Endothelial cell of umbilical vein (primary cell): ENCODE results near the gene SRGAP3. TPM values are rescaled to one million over a fixed set of nuclear protein-coding genes. Genes with fewer than 3 reads are reported as not detected.

Source experiments
- BruUV-seq: library from RNA; stranded (reverse); fragments of 400-500 nt; replicated peaks from 2 replicates; lab custom pipeline; 2021; lab: Mats Ljungman, UMichigan
- CTCF ChIA-PET: fragments of 300-600, 350-600 bp; sonication (Branson Sonifier 250); formaldehyde crosslinking; loops from one replicate; lab custom pipeline; 2021; ENCODE audit warnings: antibody characterized with exemption, inconsistent platforms; lab: Charles Lee
- POLR2A ChIA-PET: fragments of 300-600, 350-600 bp; sonication (Branson Sonifier 250); formaldehyde crosslinking; loops from one replicate; lab custom pipeline; 2021; ENCODE audit warnings: antibody characterized with exemption, inconsistent platforms; lab: Charles Lee
- DNase-seq: peaks from one replicate; pipeline ENCODE4 v3.0.0-alpha.2; 2011; ENCODE audit warnings: low read depth, low spot score
- FAIRE-seq: peaks from 2 replicates; lab custom pipeline; 2011; peaks lifted over from hg19 to GRCh38; lab: Jason Lieb, UNC
- H2AFZ ChIP-seq: 2 replicates; pipeline ENCODE4 v1.6.0; 2012; ENCODE audit warnings: low read depth, low read length, control low read depth, inconsistent platforms
- H3K27ac ChIP-seq: 2 replicates; pipeline ENCODE4 v1.5.1; 2011; ENCODE audit warnings: low read depth, mild to moderate bottlenecking, control low read depth, low read length, moderate library complexity; ENCODE audit not compliant: insufficient read depth
- H3K27me3 ChIP-seq, 2 experiments: 2 replicates each; pipeline versions ENCODE4 v1.6.0 to v1.6.1; 2011; ENCODE audit warnings: low read length in 2 of 2, mixed read lengths in 1 of 2; ENCODE audit not compliant: control insufficient read depth in 2 of 2, insufficient read depth in 2 of 2
- H3K36me3 ChIP-seq, 2 experiments: 2 replicates in 1 of 2; 3 replicates in 1 of 2; pipeline ENCODE4 v1.5.1; 2011; ENCODE audit warnings: low read length in 2 of 2, mild to moderate bottlenecking in 1 of 2, moderate library complexity in 1 of 2; ENCODE audit not compliant: control insufficient read depth in 2 of 2, insufficient read depth in 2 of 2; ENCODE audit errors: extremely low read depth in 1 of 2
- H3K4me1 ChIP-seq: 3 replicates; pipeline ENCODE4 v1.5.1; 2011; ENCODE audit warnings: mild to moderate bottlenecking, low read length; ENCODE audit not compliant: control insufficient read depth, insufficient read depth; ENCODE audit errors: extremely low read depth
- H3K4me2 ChIP-seq: 2 replicates; pipeline ENCODE4 v1.6.1; 2011; ENCODE audit warnings: low read length, control low read depth, mixed read lengths; ENCODE audit not compliant: insufficient read depth
- H3K4me3 ChIP-seq, 3 experiments: fragments of 200-600 bp in 1 of 3; sonication (generic), shearing (Covaris generic) in 1 of 3; replicated peaks in 1 of 3; 2 replicates each; pipeline ENCODE4 v1.5.1; 2011 to 2016; ENCODE audit warnings: control low read depth in 3 of 3, low read length in 3 of 3, mild to moderate bottlenecking in 2 of 3, inconsistent platforms in 1 of 3, low read depth in 1 of 3, moderate library complexity in 1 of 3; ENCODE audit not compliant: insufficient read depth in 1 of 3
- H3K79me2 ChIP-seq: 2 replicates; pipeline ENCODE4 v1.6.0; 2012; ENCODE audit warnings: low read length, inconsistent platforms; ENCODE audit not compliant: control insufficient read depth, insufficient read depth
- H3K9ac ChIP-seq: replicated peaks from 2 replicates; pipeline ENCODE3; 2011; ENCODE audit warnings: low read length, control low read depth; ENCODE audit not compliant: insufficient read depth; ENCODE audit errors: extremely low read depth
- H3K9me1 ChIP-seq: replicated peaks from 3 replicates; pipeline ENCODE4 v1.6.0; 2011; ENCODE audit warnings: mild to moderate bottlenecking, low read length; ENCODE audit not compliant: control insufficient read depth, insufficient read depth; ENCODE audit errors: extremely low read depth
- H3K9me3 ChIP-seq: replicated peaks from 2 replicates; pipeline ENCODE4 v1.5.1; 2012; ENCODE audit warnings: low read length, inconsistent platforms; ENCODE audit not compliant: control insufficient read depth, insufficient read depth
- H4K20me1 ChIP-seq: replicated peaks from 2 replicates; pipeline ENCODE3; 2011; ENCODE audit warnings: mild to moderate bottlenecking, low read length; ENCODE audit not compliant: control insufficient read depth, insufficient read depth; ENCODE audit errors: extremely low read depth
- EZH2 ChIP-seq: IDR thresholded peaks from 2 replicates; pipeline ENCODE4 v1.6.1; 2012; ENCODE audit warnings: borderline replicate concordance, low read depth, mild to moderate bottlenecking, moderate library complexity, low read length, inconsistent platforms; ENCODE audit not compliant: severe bottlenecking
- FOS ChIP-seq: IDR thresholded peaks from 2 replicates; pipeline ENCODE4 v1.6.1; 2011; ENCODE audit warnings: mild to moderate bottlenecking, low read length, moderate library complexity, borderline replicate concordance; ENCODE audit not compliant: insufficient read depth
- GATA2 ChIP-seq: IDR thresholded peaks from 2 replicates; pipeline ENCODE4 v1.7.0; 2011; ENCODE audit warnings: low read depth, mild to moderate bottlenecking, moderate library complexity, mixed read lengths, low read length; ENCODE audit not compliant: insufficient read length, insufficient read depth
- JUN ChIP-seq: IDR thresholded peaks from 2 replicates; pipeline ENCODE4 v1.6.1; 2011; ENCODE audit warnings: borderline replicate concordance, low read depth; ENCODE audit not compliant: insufficient read length, insufficient read depth
- MAX ChIP-seq: IDR thresholded peaks from 2 replicates; pipeline ENCODE4 v1.6.1; 2011; ENCODE audit not compliant: insufficient read depth, insufficient read length
- MYC ChIP-seq: IDR thresholded peaks from one replicate; pipeline ENCODE4 v1.6.1; 2011; ENCODE audit warnings: mild to moderate bottlenecking, low read depth, low read length
- POLR2A ChIP-seq: IDR thresholded peaks from 2 replicates; pipeline ENCODE4 v1.6.1; 2012; ENCODE audit warnings: low read depth, mild to moderate bottlenecking, control low read depth, low read length
- POLR2AphosphoS5 ChIP-seq: IDR thresholded peaks from 2 replicates; pipeline ENCODE4 v1.6.1; 2012; ENCODE audit warnings: low read depth, mild to moderate bottlenecking, control low read depth, low read length, moderate library complexity; ENCODE audit not compliant: insufficient read depth
- dilution Hi-C: fragments of 300-500 bp; cut with MboI; formaldehyde crosslinking; loops from one replicate; pipeline ENCODE4 v1.15.0; 2019; ENCODE audit warnings: low sequenced_read_pairs; ENCODE audit not compliant: extremely low pct_ligation_motif_present
- intact Hi-C: fragments of 100-400 bp; cut with micrococcal nuclease; formaldehyde crosslinking; loops from one replicate; pipeline ENCODE4 v1.10.0; 2022
- polyA plus RNA-seq, 4 experiments: library from polyadenylated mRNA; depleted of rRNA in 3 of 4; stranded (reverse) in 3 of 4; unstranded in 1 of 4; fragments of >200 nt; gene quantifications; 2 replicates each; pipeline versions ENCODE4 v1.2.1 to v1.2.3, GENCODE V29; 2011 to 2012; ENCODE audit warnings: missing spikeins in 1 of 4
- total RNA-seq: library from RNA; stranded (reverse); gene quantifications from 2 replicates; pipeline ENCODE4 v1.2.3, GENCODE V29; 2021
- TF ChIP-seq, protein P1 (sequence below), 2 donors: IDR thresholded peaks; 1 replicate in 1 of 2; 2 replicates in 1 of 2; pipeline ENCODE4 v1.5.1; 2011; ENCODE audit warnings: low read length in 2 of 2, mild to moderate bottlenecking in 2 of 2, moderate library complexity in 2 of 2, control low read depth in 1 of 2, inconsistent platforms in 1 of 2, low read depth in 1 of 2; ENCODE audit not compliant: insufficient read depth in 1 of 2; ENCODE audit errors: extremely low read depth in 1 of 2

Gene SRGAP3
- total and polyA plus RNA-seq, 2 donors (not counting 3 experiments of a cell fraction or from before 2014, with no cell fraction given) = 0.06 TPM; not detected in 1

DNA sequence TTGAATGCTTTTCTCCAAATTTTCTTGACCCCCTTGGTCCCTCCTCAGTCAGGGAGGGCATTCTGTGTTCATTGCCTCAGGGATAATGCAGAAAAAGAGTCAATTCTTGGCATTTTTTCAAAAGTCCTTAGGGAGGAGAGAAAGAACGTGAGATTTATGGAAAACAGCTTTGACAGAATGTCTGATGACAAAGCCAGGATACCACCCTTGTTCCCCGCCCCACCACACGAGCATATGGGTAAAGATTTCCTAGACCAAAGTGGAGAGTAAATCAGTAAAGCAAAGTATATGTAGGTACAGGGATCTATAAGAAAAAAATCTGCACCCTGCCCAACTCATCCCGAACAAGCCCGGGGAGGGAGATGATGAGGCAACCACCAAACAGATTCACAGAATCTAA lies 11.2 kb downstream of the SRGAP3 start:
- Histone ChIP-seq H3K27ac (no peak overlapping the region), H3K36me3 (no peaks in the 10 kb centered on the region), H3K4me2 (no peak overlapping the region), H3K79me2 (no peaks in the 10 kb centered on the region), H3K4me3 (no peak overlapping the region), H3K9ac (no peak overlapping the region), H3K4me1 (no peaks in the 10 kb centered on the region), H4K20me1 (no peaks in the 10 kb centered on the region), H3K9me1 (no peaks in the 10 kb centered on the region), H3K27me3 (no peaks in the 10 kb centered on the region), H3K9me3 (no peaks in the 10 kb centered on the region), H2AFZ (no peak overlapping the region)
- dilution Hi-C loops = no loop called here
- intact Hi-C loops = loop anchor here (5.0 kb wide), 1 partner anchor 469 kb away; no protein-coding TSS in a partner anchor
- POLR2A ChIA-PET = no interaction called here
- DNase-seq (no peak), FAIRE-seq (no peak)
- TF ChIP-seq POLR2A (no peak), MYC (no peak), EZH2 (no peak), FOS (no peak), GATA2 (no peak), JUN (no peak), MAX (no peak), POLR2AphosphoS5 (no peak)
- TF ChIP-seq, protein P1, sequence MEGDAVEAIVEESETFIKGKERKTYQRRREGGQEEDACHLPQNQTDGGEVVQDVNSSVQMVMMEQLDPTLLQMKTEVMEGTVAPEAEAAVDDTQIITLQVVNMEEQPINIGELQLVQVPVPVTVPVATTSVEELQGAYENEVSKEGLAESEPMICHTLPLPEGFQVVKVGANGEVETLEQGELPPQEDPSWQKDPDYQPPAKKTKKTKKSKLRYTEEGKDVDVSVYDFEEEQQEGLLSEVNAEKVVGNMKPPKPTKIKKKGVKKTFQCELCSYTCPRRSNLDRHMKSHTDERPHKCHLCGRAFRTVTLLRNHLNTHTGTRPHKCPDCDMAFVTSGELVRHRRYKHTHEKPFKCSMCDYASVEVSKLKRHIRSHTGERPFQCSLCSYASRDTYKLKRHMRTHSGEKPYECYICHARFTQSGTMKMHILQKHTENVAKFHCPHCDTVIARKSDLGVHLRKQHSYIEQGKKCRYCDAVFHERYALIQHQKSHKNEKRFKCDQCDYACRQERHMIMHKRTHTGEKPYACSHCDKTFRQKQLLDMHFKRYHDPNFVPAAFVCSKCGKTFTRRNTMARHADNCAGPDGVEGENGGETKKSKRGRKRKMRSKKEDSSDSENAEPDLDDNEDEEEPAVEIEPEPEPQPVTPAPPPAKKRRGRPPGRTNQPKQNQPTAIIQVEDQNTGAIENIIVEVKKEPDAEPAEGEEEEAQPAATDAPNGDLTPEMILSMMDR (IDR thresholded peaks at IDR 0.05; ENCODE audit: extremely low read depth in 1 of 2, insufficient read depth in 1 of 2, low read depth in 1 of 2, low read length in 2 of 2) = no peak
- CTCF ChIA-PET = no interaction called here
- BruUV-seq = no TSS peak
